Caco-2 (cell line): Measurements from ENCODE around the gene DPH3. TPM values are rescaled to one million over a fixed set of nuclear protein-coding genes. Genes with fewer than 3 reads are reported as not detected.

Experiments used
- BruUV-seq: library from RNA; stranded (reverse); fragments of 400-500 nt; replicated peaks from 2 replicates; lab custom pipeline; 2021; lab: Mats Ljungman, UMichigan
- CTCF ChIA-PET: fragments of 300-600 bp; sonication (Branson Sonifier 250); formaldehyde crosslinking; loops from one replicate; lab custom pipeline; 2022; ENCODE audit warnings: antibody characterized with exemption; lab: Charles Lee
- POLR2A ChIA-PET: fragments of 300-600 bp; sonication (Branson Sonifier 250); formaldehyde crosslinking; loops from one replicate; lab custom pipeline; 2022; ENCODE audit warnings: antibody characterized with exemption; lab: Charles Lee
- DNase-seq, 2 experiments: peaks; one replicate each; pipeline versions ENCODE4 v3.0.0 to v3.0.0-alpha.2; 2020 to 2022
- H3K27me3 ChIP-seq: replicated peaks from 2 replicates; pipeline ENCODE4 v1.6.0; 2011; ENCODE audit warnings: low read length; ENCODE audit not compliant: control insufficient read depth, insufficient read depth
- H3K36me3 ChIP-seq: 2 replicates; pipeline ENCODE4 v1.5.1; 2011; ENCODE audit warnings: low read length; ENCODE audit not compliant: control insufficient read depth, insufficient read depth
- H3K4me1 ChIP-seq: fragments of 250-450 bp; sonication (Bioruptor Pico); 2 replicates; pipeline ENCODE4 v1.5.1; 2020; ENCODE audit warnings: mild to moderate bottlenecking
- H3K4me3 ChIP-seq: 2 replicates; pipeline ENCODE4 v1.5.1; 2011; ENCODE audit warnings: low read depth, mild to moderate bottlenecking, control low read depth, low read length
- H3K9me3 ChIP-seq: fragments of 250-450 bp; sonication (Bioruptor Pico); 2 replicates; pipeline ENCODE4 v1.5.1; 2020; ENCODE audit warnings: mild to moderate bottlenecking, moderate library complexity
- H3K27ac Mint-ChIP-seq: one replicate; pipeline ENCODE4 v1.8.0; 2022; ENCODE audit warnings: mixed read lengths; ENCODE audit not compliant: unreplicated experiment
- H3K27me3 Mint-ChIP-seq: one replicate; pipeline ENCODE4 v1.8.0; 2022; ENCODE audit warnings: mixed read lengths; ENCODE audit not compliant: insufficient read depth, unreplicated experiment
- H3K36me3 Mint-ChIP-seq: one replicate; pipeline ENCODE4 v1.8.0; 2022; ENCODE audit warnings: mild to moderate bottlenecking, mixed read lengths; ENCODE audit not compliant: insufficient read depth, unreplicated experiment
- H3K4me1 Mint-ChIP-seq: one replicate; pipeline ENCODE4 v1.8.0; 2022; ENCODE audit warnings: low read depth, mixed read lengths; ENCODE audit not compliant: unreplicated experiment
- H3K4me3 Mint-ChIP-seq: one replicate; pipeline ENCODE4 v1.8.0; 2022; ENCODE audit warnings: mild to moderate bottlenecking, moderate library complexity, mixed read lengths; ENCODE audit not compliant: unreplicated experiment
- H3K9me3 Mint-ChIP-seq: one replicate; pipeline ENCODE4 v1.8.0; 2022; ENCODE audit warnings: mixed read lengths; ENCODE audit not compliant: unreplicated experiment
- intact Hi-C: fragments of 100-400 bp; cut with micrococcal nuclease; formaldehyde crosslinking; loops from one replicate; pipeline ENCODE4 v1.10.0; 2022; ENCODE audit not compliant: unreplicated experiment
- total RNA-seq: library from RNA; stranded (reverse); gene quantifications from 2 replicates; pipeline ENCODE4 v1.2.3, GENCODE V29; 2022
- TF ChIP-seq, protein P1 (sequence below), 2 experiments: fragments of 200-600 bp in 1 of 2; IDR thresholded peaks; 1 replicate in 1 of 2; 2 replicates in 1 of 2; pipeline versions ENCODE4 v1.5.1 to v1.8.0; 2011 to 2022; ENCODE audit warnings: antibody characterized with exemption in 1 of 2, control low read depth in 1 of 2, inconsistent platforms in 1 of 2, low read depth in 1 of 2, low read length in 1 of 2, mild to moderate bottlenecking in 1 of 2, moderate library complexity in 1 of 2; ENCODE audit not compliant: insufficient read depth in 1 of 2, severe bottlenecking in 1 of 2, unreplicated experiment in 1 of 2

The DPH3 gene
- total RNA-seq, 1 experiment from 2014 or later: 30.0 TPM

DNA sequence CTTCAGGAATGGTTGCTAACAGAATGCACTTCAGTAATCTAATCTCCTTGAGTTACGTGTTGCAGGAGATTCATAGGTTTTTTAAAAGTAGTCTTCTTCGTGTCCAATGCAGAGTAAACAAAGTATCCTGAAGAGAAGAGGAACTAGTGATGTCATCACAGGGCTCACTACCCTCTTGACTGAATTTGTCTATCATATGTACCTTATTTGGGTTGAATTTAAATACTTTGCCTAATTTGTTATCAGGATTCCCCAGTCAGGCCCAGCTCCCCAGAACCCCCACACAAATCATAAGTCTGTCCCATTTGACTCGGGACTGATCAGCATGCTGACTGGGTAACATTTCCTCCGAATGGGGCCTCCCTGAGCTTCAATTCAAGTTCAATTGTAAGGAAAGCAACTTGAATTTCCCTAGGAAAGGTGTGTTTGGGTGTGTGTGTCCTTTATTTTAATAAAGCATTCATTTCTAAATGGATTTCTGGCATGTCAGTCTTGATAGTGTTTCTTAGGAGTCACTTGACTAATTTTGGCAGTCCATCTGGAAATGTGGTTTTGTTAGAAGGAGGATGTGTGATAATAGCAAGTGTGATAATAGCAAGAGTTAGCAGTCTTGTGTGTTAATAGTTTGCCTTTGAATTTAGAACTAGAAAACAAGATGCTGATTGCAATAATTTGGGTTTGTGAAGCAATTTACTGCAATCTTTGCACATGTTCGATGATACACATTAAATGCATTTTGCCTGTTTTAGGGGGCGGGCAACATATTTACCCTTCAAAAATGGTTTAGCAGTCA is 22.2 kb upstream of the DPH3 start:
- no TSS peak for BruUV-seq
- H3K27me3 Mint-ChIP-seq: no peaks in the 10 kb centered on the region
- H3K4me1 ChIP-seq: peaks cover 6% of the 10 kb centered on the region; the same call in 1 of the 2 replicates
- H3K27me3 ChIP-seq: no peaks in the 10 kb centered on the region
- ChIA-PET CTCF (no interaction called here), POLR2A (no interaction called here)
- intact Hi-C loops: no loop called here
- peaks cover 10% of the 10 kb centered on the region for H3K4me1 Mint-ChIP-seq
- no peaks in the 10 kb centered on the region for H3K9me3 ChIP-seq
- H3K9me3 Mint-ChIP-seq: no peaks in the 10 kb centered on the region
- no peaks in the 10 kb centered on the region; the same call in 1 of the 2 replicates for H3K36me3 ChIP-seq
- peaks cover 30% of the 10 kb centered on the region for H3K36me3 Mint-ChIP-seq
- H3K27ac Mint-ChIP-seq: no peak overlapping the region
- H3K4me3 Mint-ChIP-seq: no peak overlapping the region
- no peak overlapping the region for H3K4me3 ChIP-seq
- DNase-seq: no peak
- TF ChIP-seq, protein P1, sequence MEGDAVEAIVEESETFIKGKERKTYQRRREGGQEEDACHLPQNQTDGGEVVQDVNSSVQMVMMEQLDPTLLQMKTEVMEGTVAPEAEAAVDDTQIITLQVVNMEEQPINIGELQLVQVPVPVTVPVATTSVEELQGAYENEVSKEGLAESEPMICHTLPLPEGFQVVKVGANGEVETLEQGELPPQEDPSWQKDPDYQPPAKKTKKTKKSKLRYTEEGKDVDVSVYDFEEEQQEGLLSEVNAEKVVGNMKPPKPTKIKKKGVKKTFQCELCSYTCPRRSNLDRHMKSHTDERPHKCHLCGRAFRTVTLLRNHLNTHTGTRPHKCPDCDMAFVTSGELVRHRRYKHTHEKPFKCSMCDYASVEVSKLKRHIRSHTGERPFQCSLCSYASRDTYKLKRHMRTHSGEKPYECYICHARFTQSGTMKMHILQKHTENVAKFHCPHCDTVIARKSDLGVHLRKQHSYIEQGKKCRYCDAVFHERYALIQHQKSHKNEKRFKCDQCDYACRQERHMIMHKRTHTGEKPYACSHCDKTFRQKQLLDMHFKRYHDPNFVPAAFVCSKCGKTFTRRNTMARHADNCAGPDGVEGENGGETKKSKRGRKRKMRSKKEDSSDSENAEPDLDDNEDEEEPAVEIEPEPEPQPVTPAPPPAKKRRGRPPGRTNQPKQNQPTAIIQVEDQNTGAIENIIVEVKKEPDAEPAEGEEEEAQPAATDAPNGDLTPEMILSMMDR (IDR thresholded peaks at IDR 0.05; ENCODE audit: insufficient read depth in 1 of 2, low read depth in 1 of 2, low read length in 1 of 2, severe bottlenecking in 1 of 2, unreplicated experiment in 1 of 2): no peak

DNA sequence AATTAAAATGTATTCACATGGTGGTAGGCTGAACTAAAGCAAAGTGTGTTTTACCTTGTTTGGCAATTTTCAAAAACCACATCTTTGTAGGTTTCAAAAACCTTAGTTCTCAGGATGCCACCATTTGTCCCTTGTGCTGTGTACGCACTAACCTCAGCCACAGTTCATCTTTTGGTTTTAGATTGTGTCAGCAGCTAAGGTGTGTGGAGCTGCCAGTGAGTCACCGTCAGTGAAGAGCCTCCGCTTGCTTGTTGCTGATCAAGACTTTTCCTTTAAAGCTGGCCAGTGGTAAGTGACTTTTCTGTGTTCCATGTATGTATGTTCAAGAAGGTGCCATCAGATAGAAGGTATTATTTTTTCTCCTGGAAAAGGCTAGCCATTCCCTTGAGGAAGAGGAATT is 21.4 kb upstream of the DPH3 start:
- H3K4me1 Mint-ChIP-seq: peaks cover 10% of the 10 kb centered on the region
- H3K27ac Mint-ChIP-seq: no peak overlapping the region
- ChIA-PET CTCF (no interaction called here), POLR2A (no interaction called here)
- H3K4me1 ChIP-seq: peaks cover 6% of the 10 kb centered on the region; the same call in 1 of the 2 replicates
- no peaks in the 10 kb centered on the region for H3K9me3 ChIP-seq
- no peaks in the 10 kb centered on the region for H3K36me3 ChIP-seq
- no peaks in the 10 kb centered on the region for H3K27me3 Mint-ChIP-seq
- no peak overlapping the region for H3K4me3 ChIP-seq
- no peak for DNase-seq
- H3K27me3 ChIP-seq: no peaks in the 10 kb centered on the region
- H3K9me3 Mint-ChIP-seq: no peaks in the 10 kb centered on the region
- intact Hi-C loops: no loop called here
- peaks cover 30% of the 10 kb centered on the region for H3K36me3 Mint-ChIP-seq
- TF ChIP-seq, protein P1 (IDR thresholded peaks at IDR 0.05; ENCODE audit: insufficient read depth in 1 of 2, low read depth in 1 of 2, low read length in 1 of 2, severe bottlenecking in 1 of 2, unreplicated experiment in 1 of 2): no peak
- H3K4me3 Mint-ChIP-seq: no peak overlapping the region
- BruUV-seq: no TSS peak

DNA sequence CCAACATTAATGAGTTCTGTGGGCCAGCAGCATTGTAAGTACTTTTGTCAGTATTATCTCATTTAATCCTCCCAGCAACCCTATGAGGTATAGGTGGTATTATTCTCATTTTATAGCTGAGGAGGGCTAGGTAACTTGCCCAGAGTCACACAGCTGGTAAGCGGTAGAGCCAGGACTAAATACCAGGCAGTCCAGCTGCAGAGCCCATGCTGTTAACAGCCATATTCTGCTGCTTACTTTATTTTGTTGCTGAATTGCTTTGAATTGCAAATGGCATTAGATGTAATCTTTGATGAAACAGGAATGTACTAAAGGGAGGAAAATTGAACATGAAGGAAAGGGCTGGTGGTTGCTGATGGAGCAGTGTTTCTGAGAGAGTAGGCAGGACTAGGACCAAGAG is 19.9 kb upstream of the DPH3 start:
- Mint-ChIP-seq H3K27ac (no peak overlapping the region), H3K4me3 (no peak overlapping the region), H3K4me1 (peaks cover 10% of the 10 kb centered on the region), H3K27me3 (no peaks in the 10 kb centered on the region), H3K36me3 (peaks cover 22% of the 10 kb centered on the region), H3K9me3 (no peaks in the 10 kb centered on the region)
- H3K9me3 ChIP-seq: no peaks in the 10 kb centered on the region
- no peaks in the 10 kb centered on the region for H3K36me3 ChIP-seq
- ChIA-PET POLR2A (no interaction called here), CTCF (no interaction called here)
- DNase-seq: no peak
- peaks cover 6% of the 10 kb centered on the region; the same call in 1 of the 2 replicates for H3K4me1 ChIP-seq
- intact Hi-C loops: no loop called here
- no peak overlapping the region for H3K4me3 ChIP-seq
- no TSS peak for BruUV-seq
- TF ChIP-seq, protein P1 (IDR thresholded peaks at IDR 0.05; ENCODE audit: insufficient read depth in 1 of 2, low read depth in 1 of 2, low read length in 1 of 2, severe bottlenecking in 1 of 2, unreplicated experiment in 1 of 2): no peak
- H3K27me3 ChIP-seq: no peaks in the 10 kb centered on the region
